ENCODE data around the gene CCDC97. TPM values are rescaled to one million over a fixed set of nuclear protein-coding genes. Genes with fewer than 3 reads are reported as not detected.
A peak's percentile ranks its signal among the peaks of the same experiment; 100 is the strongest.

The CCDC97 gene
- total RNA-seq, 1 donor from 2014 or later, result 7.9 TPM

GRCh38 chr19:41371541-41371940 is 61.6 kb downstream of the CCDC97 start:
- no peak overlapping the region for H3K4me3 ChIP-seq (ENCODE audit: low read depth, low read length)
- no peaks in the 10 kb centered on the region for H3K36me3 ChIP-seq (ENCODE audit: control insufficient read depth, insufficient read depth, low read length)
- no peak for FAIRE-seq
- no peaks in the 10 kb centered on the region for H3K27me3 ChIP-seq (ENCODE audit: control insufficient read depth, insufficient read depth, low read length)
- TF ChIP-seq, protein P1, sequence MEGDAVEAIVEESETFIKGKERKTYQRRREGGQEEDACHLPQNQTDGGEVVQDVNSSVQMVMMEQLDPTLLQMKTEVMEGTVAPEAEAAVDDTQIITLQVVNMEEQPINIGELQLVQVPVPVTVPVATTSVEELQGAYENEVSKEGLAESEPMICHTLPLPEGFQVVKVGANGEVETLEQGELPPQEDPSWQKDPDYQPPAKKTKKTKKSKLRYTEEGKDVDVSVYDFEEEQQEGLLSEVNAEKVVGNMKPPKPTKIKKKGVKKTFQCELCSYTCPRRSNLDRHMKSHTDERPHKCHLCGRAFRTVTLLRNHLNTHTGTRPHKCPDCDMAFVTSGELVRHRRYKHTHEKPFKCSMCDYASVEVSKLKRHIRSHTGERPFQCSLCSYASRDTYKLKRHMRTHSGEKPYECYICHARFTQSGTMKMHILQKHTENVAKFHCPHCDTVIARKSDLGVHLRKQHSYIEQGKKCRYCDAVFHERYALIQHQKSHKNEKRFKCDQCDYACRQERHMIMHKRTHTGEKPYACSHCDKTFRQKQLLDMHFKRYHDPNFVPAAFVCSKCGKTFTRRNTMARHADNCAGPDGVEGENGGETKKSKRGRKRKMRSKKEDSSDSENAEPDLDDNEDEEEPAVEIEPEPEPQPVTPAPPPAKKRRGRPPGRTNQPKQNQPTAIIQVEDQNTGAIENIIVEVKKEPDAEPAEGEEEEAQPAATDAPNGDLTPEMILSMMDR (IDR thresholded peaks at IDR 0.05; ENCODE audit: insufficient read depth, low read length, severe bottlenecking), result no peak
- DNase-seq (ENCODE audit: low read depth), result no peak

DNA sequence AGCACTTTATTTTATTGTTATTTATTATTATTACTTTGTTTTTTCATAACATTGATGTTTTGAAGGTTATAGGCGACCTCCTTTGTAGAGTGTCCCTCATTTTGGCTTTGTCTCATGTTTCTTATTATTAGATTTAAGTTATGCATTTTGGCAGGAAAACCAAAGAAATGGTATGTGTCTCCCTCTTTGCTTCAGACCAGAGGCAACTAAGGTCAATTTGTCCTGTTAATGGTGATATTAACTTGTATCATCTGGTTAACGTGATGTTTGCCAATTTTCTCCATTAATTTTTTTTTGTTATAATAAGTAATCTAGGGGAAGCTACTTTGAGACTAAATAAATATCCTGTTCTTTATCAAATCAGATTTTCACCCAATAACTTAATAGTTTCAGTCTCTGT is 62.5 kb downstream of the CCDC97 start:
- no peaks in the 10 kb centered on the region for H3K36me3 ChIP-seq (ENCODE audit: control insufficient read depth, insufficient read depth, low read length)
- DNase-seq (ENCODE audit: low read depth) (no peak), FAIRE-seq (no peak)
- H3K27me3 ChIP-seq (ENCODE audit: control insufficient read depth, insufficient read depth, low read length), result no peaks in the 10 kb centered on the region
- TF ChIP-seq, protein P1 (IDR thresholded peaks at IDR 0.05; ENCODE audit: insufficient read depth, low read length, severe bottlenecking), result no peak
- no peak overlapping the region for H3K4me3 ChIP-seq (ENCODE audit: low read depth, low read length)

DNA sequence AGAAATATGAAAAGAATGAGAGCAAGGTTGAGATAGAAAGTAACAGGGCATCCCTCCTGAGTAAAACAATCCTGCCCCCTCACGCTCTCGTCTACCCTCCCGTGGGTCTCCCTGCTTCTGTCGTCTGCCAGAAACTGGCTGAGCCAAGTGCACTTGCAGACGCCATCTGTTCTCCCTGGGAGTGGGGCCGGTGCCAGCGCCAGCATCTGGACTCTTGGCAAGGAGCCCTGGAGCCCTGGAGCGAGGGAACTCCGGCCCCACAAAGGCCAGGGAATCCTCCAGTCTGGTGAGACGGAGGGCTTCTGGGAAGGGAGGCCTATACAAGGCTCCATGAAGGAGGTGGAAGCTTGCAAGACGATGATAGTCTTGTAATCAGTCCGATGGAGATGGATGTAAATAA is 64.0 kb downstream of the CCDC97 start:
- Histone ChIP-seq H3K4me3 (ENCODE audit: low read depth, low read length) (no peak overlapping the region), H3K27me3 (ENCODE audit: control insufficient read depth, insufficient read depth, low read length) (no peaks in the 10 kb centered on the region), H3K36me3 (ENCODE audit: control insufficient read depth, insufficient read depth, low read length) (peaks cover 1% of the 10 kb centered on the region)
- no peak for FAIRE-seq
- TF ChIP-seq, protein P1 (IDR thresholded peaks at IDR 0.05; ENCODE audit: insufficient read depth, low read length, severe bottlenecking), result no peak
- peak; percentile 18 for DNase-seq (ENCODE audit: low read depth)

Other genes with a start within 250 kb of the CCDC97 start
- not detected in 2 replicates for gene CYP2A13, start 221.7 kb upstream of the CCDC97 start, total RNA-seq
- not detected in 2 replicates for gene CYP2F1, start 195.7 kb upstream of the CCDC97 start, total RNA-seq
- 13.3 and 23.4 TPM in 2 replicates for gene CYP2S1, start 117.0 kb upstream of the CCDC97 start, total RNA-seq
- 19.5 and 23.7 TPM in 2 replicates for gene AXL, start 90.9 kb upstream of the CCDC97 start, total RNA-seq
- gene HNRNPUL1, start 45.8 kb upstream of the CCDC97 start, total RNA-seq, result 41.9 and 43.5 TPM in 2 replicates
- gene TGFB1, start 43.8 kb downstream of the CCDC97 start, total RNA-seq, result 4.5 and 5.2 TPM in 2 replicates
- 1.1 and 1.9 TPM in 2 replicates for gene B9D2, start 54.0 kb downstream of the CCDC97 start, total RNA-seq
- 7.6 and 10.2 TPM in 2 replicates for gene TMEM91, start 66.4 kb downstream of the CCDC97 start, total RNA-seq
- gene EXOSC5, start 87.2 kb downstream of the CCDC97 start, total RNA-seq, result 13.7 and 58.4 TPM in 2 replicates
- gene BCKDHA, start 87.6 kb downstream of the CCDC97 start, total RNA-seq, result 39.6 and 41.6 TPM in 2 replicates
- gene B3GNT8, start 117.2 kb downstream of the CCDC97 start, total RNA-seq, result 3.2 and 14.3 TPM in 2 replicates
- gene DMAC2, start 129.7 kb downstream of the CCDC97 start, total RNA-seq, result 39.5 and 40.2 TPM in 2 replicates
- not detected in 2 replicates for gene ERICH4, start 133.0 kb downstream of the CCDC97 start, total RNA-seq

All from bronchial epithelial cell (primary cell).